Endothelial cell (in vitro differentiated cells): ENCODE data around the gene SERGEF. TPM values are rescaled to one million over a fixed set of nuclear protein-coding genes. Genes with fewer than 3 reads are reported as not detected.

Experiments used
- DNase-seq: peaks from one replicate; pipeline ENCODE4 v3.0.0; 2021; ENCODE audit warnings: low spot score
- H3K27ac Mint-ChIP-seq: one replicate; pipeline ENCODE4 v1.8.0; 2021; ENCODE audit warnings: mixed read lengths, inconsistent platforms; ENCODE audit not compliant: unreplicated experiment
- H3K27me3 Mint-ChIP-seq: one replicate; pipeline ENCODE4 v1.8.0; 2021; ENCODE audit warnings: mild to moderate bottlenecking, moderate library complexity, mixed read lengths, inconsistent platforms; ENCODE audit not compliant: unreplicated experiment
- H3K36me3 Mint-ChIP-seq: one replicate; pipeline ENCODE4 v1.8.0; 2021; ENCODE audit warnings: mild to moderate bottlenecking, low read depth, mixed read lengths, inconsistent platforms; ENCODE audit not compliant: unreplicated experiment
- H3K4me1 Mint-ChIP-seq: one replicate; pipeline ENCODE4 v1.8.0; 2021; ENCODE audit warnings: mild to moderate bottlenecking, mixed read lengths, inconsistent platforms; ENCODE audit not compliant: unreplicated experiment
- H3K4me3 Mint-ChIP-seq: one replicate; pipeline ENCODE4 v1.8.0; 2021; ENCODE audit warnings: mild to moderate bottlenecking, mixed read lengths, inconsistent platforms; ENCODE audit not compliant: unreplicated experiment
- H3K9me3 Mint-ChIP-seq: one replicate; pipeline ENCODE4 v1.8.0; 2021; ENCODE audit warnings: mixed read lengths, inconsistent platforms; ENCODE audit not compliant: unreplicated experiment
- CTCF ChIP-seq: fragments of 200-600 bp; sonication (generic); IDR thresholded peaks from one replicate; pipeline ENCODE4 v1.5.0; 2021; ENCODE audit warnings: antibody characterized with exemption; ENCODE audit not compliant: unreplicated experiment
- total RNA-seq: library from RNA; stranded (reverse); fragmentation: NEBNext Ultra II Directional; extraction: Animal tissue kit (Norgen Biotek cat#: 25700); gene quantifications from one replicate; pipeline ENCODE4 v1.2.1, GENCODE V29; 2021; ENCODE audit not compliant: unreplicated experiment

The SERGEF gene
- total RNA-seq, 1 donor from 2014 or later = 19.1 TPM

DNA sequence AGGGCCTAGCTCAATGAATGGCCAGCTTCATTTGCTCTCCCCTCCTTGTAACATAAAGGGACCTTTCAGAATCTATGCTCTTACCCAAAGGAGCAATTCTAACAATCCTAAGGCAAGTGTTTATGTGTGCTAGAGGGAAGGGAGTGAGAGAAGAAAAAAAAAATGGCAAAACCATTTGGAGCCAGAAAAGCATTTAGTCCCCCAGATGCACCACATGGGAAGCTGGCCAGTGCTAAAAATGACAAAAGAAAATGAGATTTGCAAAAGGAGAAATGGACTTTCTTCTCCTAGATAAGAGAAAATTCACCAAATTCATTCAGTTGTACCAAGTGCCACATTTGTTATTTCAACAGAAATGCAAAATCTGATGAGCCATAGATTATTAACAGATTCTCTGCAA lies 52.8 kb downstream of the SERGEF start:
- H3K4me1 Mint-ChIP-seq = no peaks in the 10 kb centered on the region
- H3K27me3 Mint-ChIP-seq = no peaks in the 10 kb centered on the region
- H3K4me3 Mint-ChIP-seq = no peak overlapping the region
- no peak for DNase-seq
- H3K9me3 Mint-ChIP-seq = no peaks in the 10 kb centered on the region
- H3K36me3 Mint-ChIP-seq = peaks cover 7% of the 10 kb centered on the region
- H3K27ac Mint-ChIP-seq = no peak overlapping the region
- no peak for TF ChIP-seq CTCF

DNA sequence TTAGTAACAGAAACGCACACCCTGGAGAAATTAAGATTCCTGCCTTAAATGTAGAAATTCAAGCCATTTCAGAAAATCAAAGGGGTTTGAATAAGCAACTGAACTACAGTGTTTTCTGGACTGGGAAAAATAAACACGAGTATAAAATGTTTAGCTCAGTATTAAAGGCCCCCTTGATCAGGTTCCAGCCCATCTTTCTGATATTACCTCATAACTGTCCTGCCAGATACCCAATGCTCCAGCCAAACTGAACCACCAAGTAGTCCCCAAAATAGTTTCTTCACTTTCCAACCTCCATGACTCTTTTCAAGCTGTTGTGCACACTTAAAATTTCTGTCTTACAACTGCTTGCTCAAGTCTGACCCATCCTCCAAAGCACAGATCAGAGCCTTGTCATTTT lies 54.4 kb downstream of the SERGEF start:
- no peak for TF ChIP-seq CTCF
- DNase-seq = no peak
- Mint-ChIP-seq H3K4me1 (no peaks in the 10 kb centered on the region), H3K36me3 (peaks cover 7% of the 10 kb centered on the region), H3K4me3 (no peak overlapping the region), H3K9me3 (no peaks in the 10 kb centered on the region), H3K27ac (no peak overlapping the region), H3K27me3 (no peaks in the 10 kb centered on the region)

- TF ChIP-seq CTCF = no peak
- H3K4me1 Mint-ChIP-seq = no peaks in the 10 kb centered on the region
- no peaks in the 10 kb centered on the region for H3K9me3 Mint-ChIP-seq
- no peaks in the 10 kb centered on the region for H3K27me3 Mint-ChIP-seq
- H3K4me3 Mint-ChIP-seq = no peak overlapping the region
- H3K27ac Mint-ChIP-seq = no peak overlapping the region
- no peak for DNase-seq
- peaks cover 7% of the 10 kb centered on the region for H3K36me3 Mint-ChIP-seq
Observed at GRCh38 chr11:17954395-17955252, 58.2 kb downstream of the SERGEF start.

DNA sequence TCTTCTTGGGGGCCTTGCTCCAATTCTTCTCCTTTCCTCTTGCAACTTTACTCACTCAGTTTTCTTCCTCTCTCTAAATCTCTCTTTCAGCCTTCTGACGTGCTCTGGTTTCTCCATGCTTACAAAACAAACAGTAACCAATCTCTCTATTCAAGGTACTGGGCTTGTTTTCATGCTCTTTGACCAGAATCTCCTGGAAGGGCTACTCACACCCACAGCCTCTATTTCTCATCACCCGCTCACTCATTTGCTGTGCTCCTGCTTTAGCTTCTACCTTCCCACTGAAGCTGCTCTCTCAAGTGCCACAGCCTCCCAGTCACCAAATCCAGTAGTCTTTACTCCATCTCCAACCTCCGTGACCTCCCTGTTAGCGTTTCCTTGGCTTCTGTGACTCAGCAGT lies 60.4 kb downstream of the SERGEF start:
- no peak for DNase-seq
- Mint-ChIP-seq H3K27ac (no peak overlapping the region), H3K36me3 (no peaks in the 10 kb centered on the region), H3K4me1 (no peaks in the 10 kb centered on the region), H3K9me3 (no peaks in the 10 kb centered on the region), H3K27me3 (no peaks in the 10 kb centered on the region), H3K4me3 (no peak overlapping the region)
- TF ChIP-seq CTCF = no peak

DNA sequence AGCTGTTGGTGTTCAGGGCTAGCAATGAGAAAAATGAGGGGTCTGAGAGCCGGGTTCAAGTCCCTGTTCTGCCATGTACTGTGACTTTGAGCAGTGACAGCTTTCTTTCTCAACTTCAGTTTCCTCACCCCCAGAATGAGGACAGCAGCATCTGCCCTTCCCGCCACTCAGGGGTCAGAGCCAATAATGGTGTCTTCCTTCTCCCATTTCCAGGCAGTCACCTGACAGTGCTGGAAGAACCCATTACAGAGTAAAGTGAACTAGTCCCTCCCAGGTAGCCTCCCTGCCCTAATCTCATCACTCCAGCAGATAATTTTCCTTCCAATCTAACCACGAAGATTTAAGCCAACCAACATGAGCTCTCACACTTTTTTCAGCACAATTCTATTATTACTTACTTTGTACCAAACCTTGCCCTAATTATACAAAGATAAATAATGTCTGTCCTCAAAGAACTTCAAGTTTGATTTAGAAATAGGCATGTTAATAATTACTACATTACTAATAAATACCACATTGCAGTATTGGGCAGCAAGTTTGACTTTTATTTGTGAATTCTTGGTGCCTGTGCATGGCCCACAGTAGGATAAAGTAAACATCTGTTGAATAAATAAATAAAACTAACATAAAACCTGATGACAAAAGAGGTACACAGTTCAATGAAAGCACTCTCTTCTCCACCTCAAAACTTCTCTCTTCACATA lies 61.0 kb downstream of the SERGEF start:
- TF ChIP-seq CTCF = no peak
- Mint-ChIP-seq H3K9me3 (no peaks in the 10 kb centered on the region), H3K4me3 (no peak overlapping the region), H3K4me1 (no peaks in the 10 kb centered on the region), H3K27me3 (no peaks in the 10 kb centered on the region), H3K36me3 (no peaks in the 10 kb centered on the region), H3K27ac (no peak overlapping the region)
- no peak for DNase-seq
